ENCODE measurements around the gene ETF1.

DNA sequence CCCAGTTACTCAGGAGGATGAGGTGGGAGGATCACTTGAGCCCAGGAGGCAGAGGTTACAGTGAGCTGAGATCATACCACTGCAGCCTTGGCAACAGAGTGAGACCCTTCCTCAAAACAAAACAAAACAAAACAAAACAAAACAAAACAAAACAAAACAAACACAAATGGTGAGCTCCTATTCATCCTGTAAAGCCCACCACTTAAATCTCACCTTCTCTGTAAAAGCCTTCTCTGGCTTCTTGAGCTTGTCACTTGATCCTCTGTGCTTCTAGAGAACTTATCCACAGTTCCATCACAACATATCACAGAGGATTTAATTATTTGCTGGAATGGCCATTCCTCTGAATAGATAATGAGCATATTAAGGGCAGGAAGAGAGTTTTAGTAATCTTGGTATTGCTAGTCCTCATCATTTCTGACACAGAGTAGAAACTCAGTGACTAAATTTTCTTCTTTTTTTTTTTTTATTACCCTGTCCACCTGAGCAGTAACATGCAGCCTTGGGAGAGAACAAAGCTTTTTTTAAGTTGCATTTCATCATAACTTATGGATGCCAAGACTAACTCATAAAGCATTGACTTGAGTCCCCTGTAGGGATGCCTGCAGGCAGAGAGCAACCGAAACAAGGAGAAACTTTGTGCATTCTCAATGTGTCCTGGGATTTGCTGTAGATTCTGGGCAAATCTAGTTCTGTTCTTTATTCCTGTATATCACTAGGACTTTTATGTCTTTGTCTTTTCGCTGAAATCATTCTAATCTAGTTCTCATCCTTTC, 45.2 kb upstream of the ETF1 start:
- no peak for TF ChIP-seq POLR2A (IDR thresholded peaks at IDR 0.05)
- TF ChIP-seq, protein P1, sequence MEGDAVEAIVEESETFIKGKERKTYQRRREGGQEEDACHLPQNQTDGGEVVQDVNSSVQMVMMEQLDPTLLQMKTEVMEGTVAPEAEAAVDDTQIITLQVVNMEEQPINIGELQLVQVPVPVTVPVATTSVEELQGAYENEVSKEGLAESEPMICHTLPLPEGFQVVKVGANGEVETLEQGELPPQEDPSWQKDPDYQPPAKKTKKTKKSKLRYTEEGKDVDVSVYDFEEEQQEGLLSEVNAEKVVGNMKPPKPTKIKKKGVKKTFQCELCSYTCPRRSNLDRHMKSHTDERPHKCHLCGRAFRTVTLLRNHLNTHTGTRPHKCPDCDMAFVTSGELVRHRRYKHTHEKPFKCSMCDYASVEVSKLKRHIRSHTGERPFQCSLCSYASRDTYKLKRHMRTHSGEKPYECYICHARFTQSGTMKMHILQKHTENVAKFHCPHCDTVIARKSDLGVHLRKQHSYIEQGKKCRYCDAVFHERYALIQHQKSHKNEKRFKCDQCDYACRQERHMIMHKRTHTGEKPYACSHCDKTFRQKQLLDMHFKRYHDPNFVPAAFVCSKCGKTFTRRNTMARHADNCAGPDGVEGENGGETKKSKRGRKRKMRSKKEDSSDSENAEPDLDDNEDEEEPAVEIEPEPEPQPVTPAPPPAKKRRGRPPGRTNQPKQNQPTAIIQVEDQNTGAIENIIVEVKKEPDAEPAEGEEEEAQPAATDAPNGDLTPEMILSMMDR (IDR thresholded peaks at IDR 0.05): no peak

Data from testis (tissue), 2 donors.